Trophoblast cell (in vitro differentiated cells and primary cell): ENCODE results near the gene COL4A3.

Source experiments
- DNase-seq, 2 donors: peaks; one replicate each; pipeline ENCODE4 v3.0.0-alpha.2; 2016
- H2AFZ ChIP-seq: 2 replicates; pipeline ENCODE4 v1.6.1; 2013; ENCODE audit warnings: low read length, moderate library complexity, mild to moderate bottlenecking; ENCODE audit not compliant: insufficient read depth, poor library complexity
- H2AK5ac ChIP-seq: 2 replicates; pipeline ENCODE4 v1.6.1; 2013; ENCODE audit warnings: mild to moderate bottlenecking, low read length
- H2BK120ac ChIP-seq: 2 replicates; pipeline ENCODE4 v1.6.1; 2013; ENCODE audit warnings: low read length, mild to moderate bottlenecking, moderate library complexity; ENCODE audit not compliant: insufficient read depth, poor library complexity
- H2BK12ac ChIP-seq: 2 replicates; pipeline ENCODE4 v1.6.1; 2013; ENCODE audit warnings: mild to moderate bottlenecking, low read length, moderate library complexity
- H2BK5ac ChIP-seq: 2 replicates; pipeline ENCODE4 v1.6.1; 2013; ENCODE audit warnings: low read length, low read depth, moderate library complexity, mild to moderate bottlenecking; ENCODE audit not compliant: poor library complexity
- H3K14ac ChIP-seq: 2 replicates; pipeline ENCODE4 v1.6.1; 2013; ENCODE audit warnings: mild to moderate bottlenecking, low read length
- H3K18ac ChIP-seq: 2 replicates; pipeline ENCODE4 v1.6.1; 2013; ENCODE audit warnings: mild to moderate bottlenecking, low read length
- H3K23ac ChIP-seq: 2 replicates; pipeline ENCODE4 v1.6.1; 2013; ENCODE audit warnings: low read length
- H3K27ac ChIP-seq: 2 replicates; pipeline ENCODE4 v1.5.1; 2013; ENCODE audit warnings: low read depth, mild to moderate bottlenecking, inconsistent platforms, low read length, moderate library complexity
- H3K27me3 ChIP-seq: 2 replicates; pipeline ENCODE4 v1.6.1; 2013; ENCODE audit warnings: inconsistent platforms, mild to moderate bottlenecking, low read length, moderate library complexity; ENCODE audit not compliant: insufficient read depth
- H3K36me3 ChIP-seq, 2 experiments: 1 replicate in 1 of 2; 2 replicates in 1 of 2; pipeline ENCODE4 v1.6.1; 2013; ENCODE audit warnings: low read length in 2 of 2, mild to moderate bottlenecking in 2 of 2, moderate library complexity in 1 of 2; ENCODE audit not compliant: insufficient read depth in 2 of 2, control insufficient read depth in 1 of 2
- H3K4ac ChIP-seq: 2 replicates; pipeline ENCODE4 v1.6.1; 2013; ENCODE audit warnings: low read depth, mild to moderate bottlenecking, low read length, moderate library complexity
- H3K4me1 ChIP-seq, 2 experiments: 1 replicate in 1 of 2; 2 replicates in 1 of 2; pipeline ENCODE4 v1.6.1; 2013; ENCODE audit warnings: low read length in 2 of 2, mild to moderate bottlenecking in 2 of 2, moderate library complexity in 1 of 2; ENCODE audit not compliant: insufficient read depth in 2 of 2, control insufficient read depth in 1 of 2
- H3K4me2 ChIP-seq: 2 replicates; pipeline ENCODE4 v1.6.1; 2013; ENCODE audit warnings: inconsistent platforms, mild to moderate bottlenecking, low read length, moderate library complexity
- H3K4me3 ChIP-seq: 2 replicates; pipeline ENCODE4 v1.5.1; 2013; ENCODE audit warnings: mild to moderate bottlenecking, low read depth, low read length, inconsistent platforms
- H3K79me1 ChIP-seq: one replicate; pipeline ENCODE4 v1.6.1; 2013; ENCODE audit warnings: low read length
- H3K79me2 ChIP-seq: 2 replicates; pipeline ENCODE4 v1.6.1; 2013; ENCODE audit warnings: low read length, mild to moderate bottlenecking; ENCODE audit not compliant: control insufficient read depth, insufficient read depth, poor library complexity
- H3K9ac ChIP-seq: 2 replicates; pipeline ENCODE4 v1.6.1; 2013; ENCODE audit warnings: mild to moderate bottlenecking, low read length
- H3K9me3 ChIP-seq: 2 replicates; pipeline ENCODE4 v1.6.1; 2013; ENCODE audit warnings: low read depth, mild to moderate bottlenecking, control low read depth, inconsistent platforms, low read length; ENCODE audit not compliant: insufficient read depth
- H4K12ac ChIP-seq: 2 replicates; pipeline ENCODE4 v1.6.1; 2013; ENCODE audit warnings: low read depth, mild to moderate bottlenecking, low read length, moderate library complexity
- H4K8ac ChIP-seq: 2 replicates; pipeline ENCODE4 v1.6.1; 2013; ENCODE audit warnings: low read depth, mild to moderate bottlenecking, low read length, moderate library complexity
- H4K91ac ChIP-seq: one replicate; pipeline ENCODE4 v1.6.1; 2013; ENCODE audit warnings: low read depth, mild to moderate bottlenecking, low read length, moderate library complexity
- WGBS: extraction: QIAGEN DNeasy Blood & Tissue Kit; methylation state at CpG from one replicate; pipeline ENCODE4 v1.1.7; 2013; ENCODE audit warnings: missing lambda C conversion rate; ENCODE audit not compliant: insufficient read length, insufficient coverage; ENCODE audit errors: extremely low coverage; 5-methylcytosine and 5-hydroxymethylcytosine counted together

COL4A3 gene

DNA sequence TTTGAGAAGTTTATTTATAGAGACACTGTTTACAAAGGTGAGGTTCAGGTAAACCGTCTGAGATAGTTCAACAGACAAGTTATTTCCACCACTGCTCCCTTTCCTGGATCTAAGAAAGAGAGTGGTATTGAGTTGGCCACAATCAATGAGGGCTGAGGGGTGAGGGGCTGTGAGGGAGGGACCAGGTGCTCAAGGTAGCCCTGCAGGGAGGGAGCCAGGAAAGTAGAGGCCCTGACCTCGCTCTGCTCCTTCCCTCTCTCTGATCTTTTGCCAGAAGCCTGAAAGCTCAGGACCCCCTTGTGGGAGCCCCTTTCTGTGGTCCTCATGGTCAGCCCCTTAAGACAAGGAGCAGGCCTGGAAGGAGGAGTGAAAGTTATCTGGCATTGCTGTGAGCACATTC is 29.8 kb downstream of the COL4A3 start:
- H2AFZ ChIP-seq, result no peak overlapping the region
- no peak overlapping the region for H4K12ac ChIP-seq
- no peak overlapping the region for H3K14ac ChIP-seq
- no peak overlapping the region for H3K4me3 ChIP-seq
- H3K4ac ChIP-seq, result no peak overlapping the region
- no peak overlapping the region for H3K4me2 ChIP-seq
- no CpG with 5 or more reads among the region's 2 CpGs for WGBS
- H3K36me3 ChIP-seq, result no peaks in the 10 kb centered on the region
- H4K8ac ChIP-seq, result no peak overlapping the region
- H2BK5ac ChIP-seq, result no peak overlapping the region
- H2BK12ac ChIP-seq, result no peak overlapping the region
- no peak overlapping the region for H3K9ac ChIP-seq
- H3K18ac ChIP-seq, result no peak overlapping the region
- H3K27ac ChIP-seq, result no peak overlapping the region
- H3K79me2 ChIP-seq, result no peaks in the 10 kb centered on the region
- peaks cover 0 to 2% of the 10 kb centered on the region in 2 experiments for H3K4me1 ChIP-seq
- H3K9me3 ChIP-seq, result no peaks in the 10 kb centered on the region
- peak overlapping the region; percentile 47 for H2AK5ac ChIP-seq
- H3K23ac ChIP-seq, result no peak overlapping the region
- no peak overlapping the region for H2BK120ac ChIP-seq
- no peak overlapping the region for H4K91ac ChIP-seq
- peaks cover 1% of the 10 kb centered on the region for H3K79me1 ChIP-seq
- no peak for DNase-seq
- no peaks in the 10 kb centered on the region for H3K27me3 ChIP-seq

DNA sequence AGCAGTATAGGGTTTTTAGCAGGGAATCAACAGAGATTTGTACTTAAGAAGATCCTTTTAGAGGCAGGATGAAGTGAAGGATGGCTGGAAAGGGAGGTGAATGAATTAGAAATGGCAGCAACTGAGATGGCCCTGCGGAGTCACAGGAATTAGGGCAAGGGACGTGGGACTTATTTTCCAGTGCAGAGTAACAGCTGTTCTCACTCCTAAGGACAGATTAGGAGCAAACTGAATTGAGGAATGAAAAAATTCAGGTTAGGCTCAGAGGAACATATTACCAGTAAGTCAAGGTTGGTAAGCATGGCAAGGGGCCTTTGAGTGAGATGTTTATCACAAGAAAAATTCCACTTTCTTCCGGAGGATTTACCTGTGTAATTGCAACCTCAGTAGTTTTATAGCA is 34.4 kb downstream of the COL4A3 start:
- Histone ChIP-seq H4K12ac (no peak overlapping the region), H3K4me2 (no peak overlapping the region), H3K9me3 (no peaks in the 10 kb centered on the region), H3K14ac (no peak overlapping the region), H3K27me3 (no peaks in the 10 kb centered on the region), H2AFZ (no peak overlapping the region), H3K23ac (no peak overlapping the region), H3K36me3 (no peaks in the 10 kb centered on the region), H4K8ac (no peak overlapping the region), H3K4ac (no peak overlapping the region), H2BK5ac (no peak overlapping the region), H2AK5ac (no peak overlapping the region), H2BK120ac (no peak overlapping the region), H3K9ac (no peak overlapping the region), H3K79me1 (no peaks in the 10 kb centered on the region), H3K27ac (no peak overlapping the region), H3K79me2 (no peaks in the 10 kb centered on the region), H4K91ac (no peak overlapping the region), H3K4me1 (peaks cover 0 to 2% of the 10 kb centered on the region in 2 experiments), H3K4me3 (no peak overlapping the region), H3K18ac (no peak overlapping the region), H2BK12ac (no peak overlapping the region)
- WGBS, result no CpG with 5 or more reads among the region's 3 CpGs
- DNase-seq, result peak; percentile 68 to 90

- no peak overlapping the region for H3K4me3 ChIP-seq
- H3K79me2 ChIP-seq, result no peaks in the 10 kb centered on the region
- H3K23ac ChIP-seq, result no peak overlapping the region
- H3K14ac ChIP-seq, result no peak overlapping the region
- no peak overlapping the region for H3K4ac ChIP-seq
- no peak overlapping the region for H3K27ac ChIP-seq
- H2AFZ ChIP-seq, result no peak overlapping the region
- no peak overlapping the region for H3K18ac ChIP-seq
- no peak overlapping the region for H2AK5ac ChIP-seq
- H2BK5ac ChIP-seq, result no peak overlapping the region
- H3K4me1 ChIP-seq, result peaks cover 0 to 5% of the 10 kb centered on the region in 2 experiments
- WGBS, result no CpG with 5 or more reads among the region's 2 CpGs
- H2BK120ac ChIP-seq, result no peak overlapping the region
- no peaks in the 10 kb centered on the region for H3K36me3 ChIP-seq
- no peak overlapping the region for H3K4me2 ChIP-seq
- H4K91ac ChIP-seq, result no peak overlapping the region
- no peaks in the 10 kb centered on the region for H3K27me3 ChIP-seq
- H2BK12ac ChIP-seq, result no peak overlapping the region
- H3K79me1 ChIP-seq, result no peaks in the 10 kb centered on the region
- H3K9me3 ChIP-seq, result no peaks in the 10 kb centered on the region
- no peak overlapping the region for H4K12ac ChIP-seq
- H3K9ac ChIP-seq, result no peak overlapping the region
- H4K8ac ChIP-seq, result no peak overlapping the region
- no peak for DNase-seq
Measured at GRCh38 chr2:227201771-227202170, 37.3 kb downstream of the COL4A3 start.

DNA sequence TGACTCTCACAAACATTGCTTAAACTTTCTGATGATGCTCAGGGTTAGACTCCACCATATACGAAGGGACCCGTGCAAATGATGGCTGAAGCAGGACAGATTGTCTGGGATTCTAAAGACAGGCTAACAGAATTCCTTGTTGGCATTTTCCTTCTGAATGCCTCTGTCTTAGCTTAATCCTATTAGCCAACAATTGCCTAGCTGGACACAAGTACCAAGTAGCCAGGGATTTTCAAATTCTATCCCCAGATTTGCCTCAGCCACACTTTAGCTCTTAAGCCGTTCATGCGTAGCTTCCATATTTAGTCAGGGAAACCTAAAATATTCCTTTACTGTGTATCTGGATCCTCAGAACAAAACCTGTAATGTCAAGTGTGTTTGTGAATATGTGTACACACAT is 40.0 kb downstream of the COL4A3 start:
- no peak overlapping the region for H3K4me2 ChIP-seq
- DNase-seq, result no peak
- no peak overlapping the region for H3K9ac ChIP-seq
- no peak overlapping the region for H2AK5ac ChIP-seq
- peaks cover 0 to 5% of the 10 kb centered on the region in 2 experiments for H3K4me1 ChIP-seq
- H4K8ac ChIP-seq, result no peak overlapping the region
- no peak overlapping the region for H2AFZ ChIP-seq
- no peak overlapping the region for H3K14ac ChIP-seq
- H3K4me3 ChIP-seq, result no peak overlapping the region
- H2BK5ac ChIP-seq, result no peak overlapping the region
- H3K9me3 ChIP-seq, result no peaks in the 10 kb centered on the region
- H3K27ac ChIP-seq, result no peak overlapping the region
- H3K4ac ChIP-seq, result no peak overlapping the region
- no peaks in the 10 kb centered on the region for H3K36me3 ChIP-seq
- H3K79me2 ChIP-seq, result no peaks in the 10 kb centered on the region
- no peak overlapping the region for H2BK120ac ChIP-seq
- H4K91ac ChIP-seq, result no peak overlapping the region
- WGBS, result no CpG with 5 or more reads among the region's 4 CpGs
- no peaks in the 10 kb centered on the region for H3K27me3 ChIP-seq
- H4K12ac ChIP-seq, result no peak overlapping the region
- no peaks in the 10 kb centered on the region for H3K79me1 ChIP-seq
- no peak overlapping the region for H2BK12ac ChIP-seq
- H3K23ac ChIP-seq, result no peak overlapping the region
- H3K18ac ChIP-seq, result no peak overlapping the region
